Activated CD4-positive, alpha-beta T cell treated with anti-CD3 and anti-CD28 coated beads, Interleukin-10, Interleukin-2, amounts not matched to agents 100 ng/mL and 50 ng/mL, durations not matched to agents 16 hours and 8 hours (primary cell): ENCODE results near the gene STPG3.

Experiments
- DNase-seq: peaks from one replicate; pipeline ENCODE4 v3.0.0-alpha.2; 2020

STPG3 gene

DNA sequence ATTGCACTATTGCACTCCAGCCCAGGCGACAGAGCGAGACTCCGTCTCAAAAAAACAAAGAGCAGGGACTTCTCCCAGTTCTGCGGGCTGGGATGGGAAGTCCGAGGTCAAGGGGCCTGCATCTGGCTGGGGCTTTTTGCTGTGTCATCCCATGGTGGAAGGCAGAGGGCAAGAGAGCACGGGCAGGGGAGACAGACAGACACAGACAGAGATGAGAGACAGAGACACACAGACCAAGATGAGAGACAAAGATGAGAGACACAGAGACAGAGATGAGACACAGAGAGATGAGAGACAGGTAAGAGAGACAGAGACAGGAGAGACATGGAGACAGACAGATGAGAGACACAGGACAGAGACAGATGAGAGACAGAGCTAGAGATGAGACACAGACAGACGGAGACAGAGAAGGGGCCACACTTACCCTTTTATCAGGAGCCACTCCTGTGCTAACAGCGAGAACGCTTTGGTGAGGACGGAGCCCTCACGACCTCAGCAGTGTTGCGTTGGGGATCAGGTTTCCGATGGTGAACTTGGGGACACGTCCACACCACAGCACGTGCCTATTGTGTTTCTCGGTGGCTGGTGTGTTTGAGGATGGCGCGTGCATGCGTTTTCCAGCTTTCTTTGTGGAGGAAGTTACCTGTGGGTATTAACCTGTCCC lies 17.6 kb downstream of the STPG3 start:
- no peak for DNase-seq

DNA sequence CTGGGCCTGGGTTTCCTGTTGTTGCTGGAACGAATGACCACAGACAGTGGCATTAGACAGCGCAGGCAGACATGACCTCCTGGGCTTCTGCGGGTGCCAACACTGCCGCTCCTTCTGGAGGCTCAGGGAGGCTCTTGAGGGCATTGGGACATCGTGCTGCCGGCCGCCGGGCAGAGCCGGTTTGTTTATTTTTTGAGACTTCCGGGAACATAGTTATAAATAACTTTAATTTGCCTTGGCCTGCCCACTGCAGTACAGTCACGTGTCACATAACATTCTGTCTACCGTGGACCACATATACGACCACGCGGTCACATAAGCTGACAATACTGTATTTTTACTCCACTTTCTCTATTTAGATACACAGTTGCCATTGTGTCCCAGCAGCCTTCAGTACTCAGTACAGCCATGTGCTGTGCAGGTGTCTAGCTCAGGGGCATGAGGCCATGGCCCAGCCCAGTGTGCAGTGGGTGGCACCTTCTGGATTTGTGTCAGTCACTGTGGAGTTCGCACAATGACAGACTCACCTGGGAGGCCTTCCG lies 18.2 kb downstream of the STPG3 start:
- no peak for DNase-seq

DNA sequence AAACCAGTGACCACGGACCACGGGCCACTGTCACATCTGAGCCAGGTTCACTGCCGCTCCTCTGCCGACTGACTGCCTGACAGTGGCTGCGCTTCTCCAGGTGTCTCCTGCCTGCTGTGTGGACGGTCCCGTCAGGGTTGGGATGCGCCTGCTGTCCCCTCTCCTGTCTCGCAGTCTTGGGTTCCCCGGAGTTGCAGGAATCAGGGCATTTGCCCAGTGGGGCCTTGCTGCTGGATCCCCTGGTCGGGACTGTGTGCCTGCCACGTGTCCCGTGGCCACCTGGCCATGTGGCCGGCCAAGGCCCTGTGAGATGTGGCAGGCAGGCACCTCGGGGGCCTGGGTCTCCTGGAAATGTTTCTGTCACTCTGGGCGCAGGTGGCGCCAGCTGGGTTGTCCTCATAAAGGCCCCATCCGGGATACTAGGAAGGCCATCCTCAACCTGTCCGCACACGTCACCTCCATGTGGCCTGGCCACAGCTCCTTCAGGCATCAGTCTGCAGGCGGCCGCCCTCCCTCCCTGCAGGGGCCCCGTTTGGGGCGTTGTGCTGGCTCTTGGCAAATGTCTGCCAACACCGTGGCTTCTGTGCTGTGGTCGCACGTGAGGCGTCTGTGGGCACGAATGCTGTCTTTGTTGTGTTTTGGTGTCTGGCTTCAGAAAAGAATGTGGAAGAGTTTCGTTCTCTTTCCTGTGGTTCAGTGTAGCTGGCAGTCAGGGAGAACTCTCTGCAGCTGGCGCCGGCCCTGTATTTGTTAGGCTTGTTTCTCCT lies 20.0 kb downstream of the STPG3 start:
- DNase-seq: peak; percentile 32

DNA sequence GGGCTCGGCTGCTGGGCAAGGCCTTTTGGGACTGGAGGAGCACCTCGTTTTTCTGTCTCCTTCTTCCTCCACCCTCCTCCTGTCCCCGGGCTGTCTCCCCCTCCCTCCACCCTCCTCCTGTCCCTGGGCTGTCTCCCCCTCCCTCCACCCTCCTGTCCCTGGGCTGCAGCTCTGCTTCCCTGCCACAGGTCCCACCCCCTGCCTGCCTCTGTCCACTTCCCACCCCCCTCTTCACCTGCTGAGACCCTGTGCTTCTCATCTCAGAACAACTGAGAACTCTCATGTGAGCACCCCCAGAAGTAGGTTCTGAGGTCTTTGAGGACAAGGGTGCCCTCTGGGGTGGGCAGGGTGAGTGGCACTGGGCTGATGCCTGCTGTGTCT lies 20.6 kb downstream of the STPG3 start:
- no peak for DNase-seq

DNA sequence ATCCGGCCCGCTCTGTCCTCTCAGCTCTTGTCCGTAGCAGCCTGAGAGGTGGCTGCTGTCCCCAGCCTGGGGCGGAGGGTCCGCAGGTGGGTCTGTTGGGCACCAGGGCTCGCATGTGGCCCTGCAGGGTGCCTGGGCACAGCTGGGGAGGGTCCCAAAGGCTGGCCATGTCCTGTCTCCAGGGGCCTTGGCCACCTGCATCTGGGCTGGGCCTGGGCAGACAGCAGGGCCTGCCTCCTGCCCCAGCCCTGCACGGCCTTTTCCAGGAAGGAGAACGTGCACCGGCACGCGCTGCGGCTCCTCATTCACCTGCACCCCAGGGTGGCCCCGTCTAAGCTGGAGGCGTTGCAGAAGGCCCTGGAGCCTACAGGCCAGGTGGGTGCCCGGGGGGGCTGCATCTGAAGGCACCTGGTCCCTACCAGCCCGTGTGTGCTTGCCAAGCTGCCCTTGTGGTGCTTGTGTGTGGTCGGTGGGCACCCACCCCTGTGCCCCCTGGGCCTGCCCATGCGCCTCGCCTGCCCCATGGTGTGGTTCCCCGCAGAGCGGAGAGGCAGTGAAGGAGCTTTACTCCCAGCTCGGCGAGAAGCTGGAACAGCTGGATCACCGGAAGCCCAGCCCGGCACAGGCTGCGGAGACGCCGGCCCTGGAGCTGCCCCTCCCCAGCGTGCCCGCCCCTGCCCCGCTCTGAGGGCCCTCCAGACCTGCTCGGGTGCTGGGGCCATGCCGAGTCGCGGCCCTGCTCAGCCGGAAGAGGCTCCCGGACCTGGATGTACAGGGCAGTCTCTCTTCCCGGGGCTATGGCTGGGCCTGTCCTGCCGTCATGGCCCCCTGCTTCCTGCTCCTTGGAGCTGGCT lies 21.4 kb downstream of the STPG3 start:
- DNase-seq: no peak

DNA sequence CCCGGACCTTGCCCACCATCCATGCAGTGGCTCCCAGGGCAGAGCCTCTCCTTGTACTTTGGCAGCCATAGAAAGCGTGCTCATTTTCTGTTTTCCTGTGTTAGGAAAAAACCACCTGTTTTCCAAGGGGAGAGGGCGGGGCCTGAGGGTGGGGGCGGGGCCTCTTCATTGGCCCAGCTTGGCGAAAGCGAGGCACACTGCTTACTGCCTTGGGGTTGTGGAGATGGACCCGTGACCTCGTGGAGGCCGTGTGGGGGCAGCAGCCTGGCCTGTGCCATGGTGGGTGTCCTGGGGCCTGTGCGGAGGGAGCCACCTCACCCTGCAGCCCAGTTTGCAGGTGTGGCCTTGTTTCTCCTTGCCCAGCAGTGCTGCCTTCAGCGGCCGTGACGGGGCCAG lies 22.0 kb downstream of the STPG3 start:
- no peak for DNase-seq

DNA sequence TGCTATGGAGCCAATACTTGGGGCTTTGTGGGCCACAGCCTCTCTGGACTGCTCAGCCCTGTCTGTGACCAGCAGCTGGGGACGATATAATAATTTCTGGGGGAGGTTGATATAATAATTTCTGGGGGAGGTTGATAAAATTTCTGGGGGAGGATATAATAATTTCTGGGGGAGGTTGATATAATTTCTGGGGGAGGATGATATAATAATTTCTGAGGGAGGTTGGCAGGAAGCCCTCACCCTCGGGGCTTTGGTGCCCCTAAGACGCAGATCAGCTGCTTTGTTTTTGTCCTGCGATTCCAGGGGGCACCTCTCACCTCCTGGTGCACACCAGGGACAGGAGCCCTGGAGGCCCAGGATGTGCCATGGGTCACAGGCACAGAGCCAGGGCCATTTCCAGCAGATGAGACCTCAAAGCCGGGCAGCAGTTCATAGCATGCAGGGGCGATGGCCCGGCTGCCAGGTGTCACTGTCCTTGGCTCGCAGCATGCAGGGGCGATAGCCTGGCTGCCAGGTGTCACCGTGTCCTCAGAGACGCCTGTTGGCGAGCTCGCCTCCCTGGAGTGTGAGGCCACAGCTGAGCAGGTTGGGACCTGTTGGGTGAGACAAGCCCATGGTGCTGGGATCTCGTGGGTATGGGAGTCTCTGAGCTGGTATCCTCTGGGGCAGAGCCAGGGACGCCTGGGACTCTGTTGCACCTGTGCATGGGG lies 22.7 kb downstream of the STPG3 start:
- no peak for DNase-seq

DNA sequence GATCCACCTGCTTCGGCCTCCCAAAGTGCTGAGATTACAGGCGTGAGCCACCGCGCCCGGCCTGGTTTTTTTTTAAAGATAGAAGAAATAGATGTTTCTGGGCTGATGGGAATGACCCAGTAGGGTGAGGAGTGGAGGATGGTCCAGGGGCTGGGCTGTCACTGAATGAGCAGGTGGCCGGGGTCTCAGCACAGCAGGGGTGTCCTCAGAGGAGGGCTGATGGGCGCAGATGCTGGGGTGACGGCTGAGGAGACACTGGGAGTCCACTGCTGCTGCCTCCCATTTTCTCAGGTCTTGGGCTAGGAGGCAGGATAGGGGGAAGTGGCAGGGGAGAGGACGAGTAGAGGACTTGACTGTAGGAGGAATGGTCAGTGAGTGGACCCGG lies 24.1 kb downstream of the STPG3 start:
- DNase-seq: no peak

DNA sequence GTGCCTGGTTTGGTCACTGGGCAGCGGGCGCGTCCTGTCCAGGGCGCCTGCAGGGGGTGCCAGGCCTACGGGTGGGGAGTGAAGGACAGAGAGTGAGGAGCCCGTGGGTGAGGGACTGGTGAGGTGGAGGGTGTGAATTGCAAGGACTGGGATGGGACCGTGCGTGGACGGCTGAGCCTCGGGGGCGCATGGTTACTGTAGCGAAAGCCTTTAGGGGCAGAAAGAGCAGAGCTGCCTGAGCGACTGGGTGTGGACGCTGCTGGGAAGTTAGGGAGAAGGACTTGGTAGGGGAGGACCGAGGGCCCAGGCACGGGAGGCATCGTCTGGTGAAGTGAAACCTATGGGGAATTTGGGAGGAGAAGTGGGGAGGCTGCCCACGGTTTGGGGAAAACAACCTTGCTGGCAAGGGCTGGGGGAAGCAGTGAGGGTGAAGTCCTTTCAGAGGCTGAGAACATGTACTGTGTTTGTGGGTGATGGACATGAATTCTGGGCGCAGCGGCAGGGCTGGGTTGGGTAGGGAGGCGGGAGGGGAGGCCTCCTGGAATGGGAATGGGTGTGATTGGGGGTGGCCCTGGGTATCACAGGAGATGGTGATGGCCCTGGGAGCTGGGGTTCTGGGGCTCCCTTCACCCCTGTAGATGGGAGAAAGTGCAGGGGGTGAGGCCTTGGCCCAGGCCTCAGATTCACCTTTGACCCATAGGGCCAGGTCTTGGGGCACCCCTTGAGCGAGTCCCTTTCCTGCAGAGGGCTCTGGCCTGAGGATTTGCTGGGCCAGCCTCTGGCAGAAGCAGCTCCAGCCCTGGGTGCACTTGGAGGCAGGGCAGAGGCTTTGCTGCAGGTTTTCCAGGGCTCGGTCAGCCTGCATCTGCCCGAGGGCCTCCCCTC lies 24.7 kb downstream of the STPG3 start:
- no peak for DNase-seq

DNA sequence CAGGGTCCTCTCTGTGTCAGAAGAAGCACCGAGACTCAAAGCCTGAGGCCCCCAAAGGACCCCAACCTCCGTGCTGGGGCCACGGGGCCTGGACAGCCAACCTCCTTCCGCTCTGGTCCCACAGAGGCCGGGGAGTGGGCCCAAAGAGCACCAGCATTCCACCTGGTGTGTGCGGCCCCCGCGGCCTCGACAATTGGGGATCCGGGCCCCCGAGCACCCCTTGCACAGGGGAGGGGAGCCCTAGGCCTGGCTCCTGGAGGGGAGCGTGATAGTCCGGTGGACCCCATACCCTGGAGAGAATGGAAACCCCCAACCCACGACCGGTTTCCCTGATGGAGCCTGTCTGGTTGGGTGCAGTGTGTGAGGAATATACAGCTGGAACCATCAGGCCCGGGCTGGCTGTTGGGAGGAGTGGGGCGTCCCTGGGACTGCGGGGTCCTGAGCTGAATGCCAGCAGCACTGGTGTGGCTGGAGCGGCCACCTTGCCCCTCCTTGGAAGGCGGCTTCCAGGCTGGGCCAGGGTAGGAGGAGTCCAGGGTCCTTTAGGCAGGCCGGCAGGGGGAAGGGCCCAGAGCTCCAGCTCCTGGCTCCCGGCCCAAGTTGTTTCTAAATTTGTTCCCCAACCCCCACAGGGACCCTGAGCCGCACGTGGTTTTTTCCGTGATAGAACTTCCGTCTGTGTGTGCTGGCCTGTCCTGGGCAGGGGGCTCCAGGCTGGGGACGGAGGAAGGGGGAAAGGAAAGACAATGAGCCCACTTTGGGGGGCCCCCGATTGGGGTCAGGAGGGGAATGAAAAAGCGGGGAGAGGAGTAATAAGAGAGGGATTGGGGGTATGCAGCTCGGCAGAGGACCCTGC lies 25.6 kb downstream of the STPG3 start:
- no peak for DNase-seq

DNA sequence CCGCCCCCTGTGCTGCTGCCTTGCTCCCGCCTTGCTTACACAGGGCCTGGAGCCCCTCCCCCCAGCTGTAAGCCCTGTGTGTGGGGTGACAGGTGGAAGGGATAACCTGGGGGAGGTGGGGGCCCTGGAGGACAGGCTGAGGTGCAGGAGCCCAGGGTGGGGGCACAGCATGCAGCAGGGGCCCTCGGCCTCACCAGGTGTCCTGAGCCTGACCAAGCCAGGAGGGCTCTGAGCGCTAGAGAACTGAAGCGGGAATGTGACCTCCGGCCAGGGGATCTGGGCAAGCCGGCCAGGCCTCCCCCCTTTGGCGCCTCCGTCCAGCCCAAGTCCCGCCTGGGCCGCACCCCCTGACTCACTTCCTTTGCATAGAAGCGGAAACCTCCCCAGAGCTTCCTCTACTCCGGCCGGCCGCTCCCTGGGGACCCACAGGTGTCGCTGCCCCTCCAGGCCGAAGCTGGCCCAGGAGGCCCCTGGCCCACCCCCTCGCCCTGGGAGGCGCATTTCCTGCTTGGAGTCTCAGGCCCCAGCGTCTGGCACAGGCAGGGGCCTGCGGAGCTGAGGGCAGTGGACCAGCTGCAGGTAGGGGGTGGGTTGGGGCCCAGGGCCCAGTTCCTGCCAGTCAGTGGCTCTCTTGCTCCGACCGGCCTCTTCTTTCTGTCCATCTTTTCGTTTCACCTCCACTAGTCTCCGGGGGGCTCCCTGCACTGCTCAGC lies 26.4 kb downstream of the STPG3 start, which contains the start of gene TOR4A:
Gene TOR4A, plus strand, starts transcription at position 398 of the 713 bp plus-strand sequence. CDS start 964 bp downstream, outside the sequence.
- peak; percentile 69 for DNase-seq

DNA sequence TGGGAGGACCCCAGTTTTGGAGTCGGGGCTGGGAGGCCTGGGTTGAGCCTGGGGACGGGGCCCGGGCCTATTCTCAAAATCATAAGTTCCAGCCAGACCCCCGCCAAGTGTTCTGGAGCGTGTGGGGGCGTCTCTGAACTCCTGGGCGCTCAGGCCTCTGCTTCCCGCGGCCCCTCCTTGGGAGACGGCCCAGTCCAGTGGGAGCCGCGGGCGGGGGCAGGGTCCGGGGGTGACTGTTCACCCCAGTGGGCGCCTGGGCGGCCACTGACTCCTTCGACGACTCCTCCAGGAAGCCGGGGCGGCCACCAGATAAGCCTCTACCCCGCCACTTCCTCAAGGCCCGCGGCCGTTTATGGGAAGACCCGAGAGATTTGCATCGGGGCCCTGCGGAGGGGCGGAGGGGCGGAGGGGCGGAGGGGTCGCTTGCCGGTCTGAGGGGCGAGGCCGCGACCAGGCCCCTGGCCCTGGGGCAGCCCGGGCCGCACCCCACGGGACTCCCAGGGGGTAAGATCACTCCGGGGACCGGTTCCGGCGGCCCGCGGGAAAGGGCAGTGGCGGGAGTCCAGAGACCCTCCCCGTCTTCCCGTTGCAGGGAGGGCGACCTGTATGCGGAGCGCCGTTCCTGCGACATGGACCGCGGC lies 27.1 kb downstream of the STPG3 start:
- DNase-seq: no peak

DNA sequence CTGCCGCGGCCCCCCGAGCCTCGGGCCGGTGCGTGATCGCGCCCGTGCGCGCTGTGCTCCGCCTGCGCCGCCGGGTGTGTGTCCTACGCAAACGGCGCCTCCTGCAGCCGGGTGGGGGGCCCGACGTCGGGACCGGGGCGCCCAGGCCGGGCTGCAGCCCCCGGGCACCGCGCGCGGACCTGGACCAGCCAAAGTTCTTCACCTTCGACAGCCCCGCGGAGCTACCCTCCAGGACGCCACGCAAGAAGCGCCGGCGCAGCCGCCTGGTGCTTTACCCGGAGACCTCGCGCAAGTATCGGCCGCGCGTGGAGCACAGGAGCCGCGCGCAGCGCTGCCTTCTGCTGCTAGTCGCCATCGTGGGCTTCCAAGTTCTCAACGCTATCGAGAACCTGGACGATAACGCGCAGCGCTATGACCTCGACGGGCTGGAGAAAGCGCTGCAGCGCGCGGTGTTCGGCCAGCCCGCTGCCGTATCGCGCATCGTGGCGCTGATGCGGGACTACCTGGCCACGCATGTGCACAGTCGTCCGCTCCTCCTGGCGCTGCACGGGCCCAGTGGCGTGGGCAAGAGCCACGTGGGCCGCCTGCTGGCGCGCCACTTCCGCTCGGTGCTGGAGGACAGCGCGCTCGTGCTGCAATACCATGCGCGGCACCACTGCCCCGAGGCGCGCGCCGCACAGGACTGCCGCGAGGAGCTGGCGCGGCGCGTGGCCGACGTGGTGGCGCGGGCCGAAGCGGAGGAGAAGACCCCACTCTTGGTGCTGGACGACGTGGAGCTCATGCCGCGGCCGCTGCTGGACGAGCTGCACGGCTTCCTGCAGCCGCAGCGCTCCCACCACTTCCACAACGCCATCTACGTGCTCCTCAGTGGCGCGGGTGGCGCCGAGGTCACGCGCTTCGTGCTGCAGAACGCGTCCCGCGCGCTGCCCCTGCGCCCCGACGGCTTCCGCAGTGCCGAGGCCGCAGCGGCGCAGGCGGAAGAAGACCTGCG lies 27.9 kb downstream of the STPG3 start:
- no peak for DNase-seq

DNA sequence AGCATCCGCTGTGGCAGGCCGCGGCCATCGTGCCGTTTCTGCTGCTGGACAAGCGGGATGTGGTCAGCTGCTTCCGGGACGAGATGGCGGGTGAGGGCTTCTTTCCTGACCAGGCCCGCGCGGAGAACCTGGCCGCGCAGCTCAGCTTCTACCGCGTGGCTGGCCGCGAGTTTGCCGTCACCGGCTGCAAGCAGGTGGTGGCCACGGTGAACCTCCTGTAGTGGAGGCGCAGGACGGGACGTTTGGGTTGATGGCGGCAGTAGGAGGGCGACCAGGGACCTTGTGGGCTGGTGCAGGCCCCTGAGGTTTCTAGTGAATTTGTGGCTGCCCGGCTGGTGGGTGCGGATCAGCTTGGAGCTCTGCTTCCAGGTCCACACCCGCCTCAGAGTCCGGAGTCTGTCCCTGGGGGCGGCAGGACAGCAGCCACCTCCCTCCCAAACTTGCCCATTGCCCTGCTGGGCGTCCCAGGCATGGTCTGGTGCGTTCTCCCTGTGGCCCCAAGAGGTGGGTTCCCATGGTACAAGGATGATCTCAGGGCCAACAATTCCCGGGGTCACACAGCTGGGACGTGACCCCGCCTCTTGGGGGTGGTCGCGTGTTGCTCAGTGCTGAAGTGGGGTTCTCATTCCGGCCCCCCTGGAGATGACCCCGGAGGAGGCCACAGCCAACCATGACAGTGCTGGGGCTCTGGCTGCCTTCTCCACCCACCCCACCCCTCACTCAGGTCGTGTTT lies 28.8 kb downstream of the STPG3 start:
- DNase-seq: no peak

DNA sequence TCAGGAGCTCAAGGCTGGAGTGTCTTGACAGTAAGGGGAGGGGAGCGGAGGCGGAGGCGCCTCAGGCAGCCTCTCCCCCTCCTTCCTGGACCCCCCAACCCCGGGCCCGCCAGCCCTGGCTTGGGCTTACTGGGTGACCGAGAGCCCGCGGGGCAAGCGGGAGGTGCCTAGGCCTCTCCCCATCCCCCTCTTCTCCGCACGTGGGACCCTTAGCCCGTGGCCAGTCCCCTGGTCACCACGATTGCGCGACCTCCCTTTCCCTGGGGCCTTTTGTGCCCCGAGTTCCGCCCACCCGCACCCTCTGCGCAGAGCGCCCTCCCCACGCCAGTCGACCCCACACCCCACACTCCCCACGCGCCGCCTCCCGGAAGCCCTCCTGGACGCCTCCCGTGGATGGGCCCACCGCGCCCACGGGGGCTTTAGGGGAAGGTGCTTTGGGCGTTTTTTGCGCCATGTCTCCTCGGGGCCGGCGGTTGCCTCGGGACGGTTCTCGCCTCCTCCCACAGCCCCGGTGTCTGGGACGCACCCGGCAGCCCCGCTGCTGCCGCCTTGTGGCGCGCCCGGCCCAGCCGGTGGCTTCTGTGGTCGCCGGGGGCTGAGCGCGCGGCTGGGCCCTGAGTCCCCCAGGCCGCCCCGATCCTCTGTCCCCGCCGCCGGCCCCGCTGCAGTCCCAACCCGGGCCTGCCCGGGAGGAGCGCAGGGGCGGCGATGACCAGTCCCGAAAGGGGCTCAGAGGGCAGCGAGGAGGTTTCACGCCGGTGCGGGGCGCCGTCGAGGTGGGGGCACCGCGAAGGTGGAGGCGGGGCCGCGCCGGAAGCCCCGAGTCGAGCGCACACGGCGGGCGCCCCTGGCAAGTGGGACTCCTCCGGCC lies 29.6 kb downstream of the STPG3 start:
- DNase-seq: no peak

DNA sequence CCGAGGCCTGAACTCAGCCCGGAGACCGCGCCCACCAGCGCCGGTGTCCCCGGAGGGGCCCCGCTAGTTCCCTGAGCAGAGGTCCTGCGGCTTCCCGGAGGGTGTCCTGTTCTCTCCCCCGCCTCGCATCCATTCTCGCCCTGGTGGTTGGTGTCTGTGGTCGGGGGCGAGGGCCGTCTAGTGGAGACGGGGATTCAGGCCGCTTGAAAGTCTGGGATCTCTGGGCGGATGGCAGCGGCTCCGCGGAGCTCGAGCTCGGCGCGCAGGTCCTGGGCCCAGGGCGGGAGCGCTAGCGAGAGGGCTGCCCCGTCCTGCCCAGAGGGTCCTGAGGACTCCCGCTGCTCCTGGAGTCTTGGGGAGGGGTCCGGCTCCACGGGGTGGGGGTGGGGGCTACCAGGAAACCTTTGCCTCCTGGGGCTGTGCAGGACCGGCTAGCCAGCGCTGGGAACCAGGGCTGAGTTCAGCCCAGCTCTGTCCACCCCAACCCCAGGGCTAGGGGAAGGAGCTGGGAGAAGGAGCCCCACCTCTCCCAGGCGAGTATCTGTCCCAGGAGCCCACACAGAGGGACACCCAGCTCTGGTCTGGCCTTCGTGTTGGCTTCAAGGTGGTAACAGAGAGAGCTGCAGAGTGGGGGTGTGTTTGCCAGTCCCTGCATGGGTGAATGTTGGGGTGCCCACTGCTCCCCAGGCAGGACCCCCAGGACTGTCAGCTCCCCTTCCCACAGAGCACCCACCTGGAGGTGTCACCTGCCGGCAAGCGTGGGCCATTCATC lies 30.4 kb downstream of the STPG3 start:
- no peak for DNase-seq
